ENCODE measurements around the gene LSM14B.

- TF ChIP-seq, protein P1, sequence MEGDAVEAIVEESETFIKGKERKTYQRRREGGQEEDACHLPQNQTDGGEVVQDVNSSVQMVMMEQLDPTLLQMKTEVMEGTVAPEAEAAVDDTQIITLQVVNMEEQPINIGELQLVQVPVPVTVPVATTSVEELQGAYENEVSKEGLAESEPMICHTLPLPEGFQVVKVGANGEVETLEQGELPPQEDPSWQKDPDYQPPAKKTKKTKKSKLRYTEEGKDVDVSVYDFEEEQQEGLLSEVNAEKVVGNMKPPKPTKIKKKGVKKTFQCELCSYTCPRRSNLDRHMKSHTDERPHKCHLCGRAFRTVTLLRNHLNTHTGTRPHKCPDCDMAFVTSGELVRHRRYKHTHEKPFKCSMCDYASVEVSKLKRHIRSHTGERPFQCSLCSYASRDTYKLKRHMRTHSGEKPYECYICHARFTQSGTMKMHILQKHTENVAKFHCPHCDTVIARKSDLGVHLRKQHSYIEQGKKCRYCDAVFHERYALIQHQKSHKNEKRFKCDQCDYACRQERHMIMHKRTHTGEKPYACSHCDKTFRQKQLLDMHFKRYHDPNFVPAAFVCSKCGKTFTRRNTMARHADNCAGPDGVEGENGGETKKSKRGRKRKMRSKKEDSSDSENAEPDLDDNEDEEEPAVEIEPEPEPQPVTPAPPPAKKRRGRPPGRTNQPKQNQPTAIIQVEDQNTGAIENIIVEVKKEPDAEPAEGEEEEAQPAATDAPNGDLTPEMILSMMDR (IDR thresholded peaks at IDR 0.05; ENCODE audit: insufficient read depth, low read length) = no peak
- TF ChIP-seq POLR2AphosphoS5 (IDR thresholded peaks at IDR 0.05; ENCODE audit: low read depth) = no peak
Measured at GRCh38 chr20:62149532-62150309, 27.4 kb downstream of the LSM14B start.
